ENCODE results near the gene RBM23. TPM values are rescaled to one million over a fixed set of nuclear protein-coding genes. Genes with fewer than 3 reads are reported as not detected.

The RBM23 gene
- total and polyA plus RNA-seq, 3 donors from 2014 or later: 73.7 to 115 (median 93.3) TPM

- H3K27me3 ChIP-seq: no peaks in the 10 kb centered on the region
Observed at GRCh38 chr14:22926316-22926715, 7.4 kb upstream of the RBM23 start.

GRCh38 chr14:22925513-22925912, 6.6 kb upstream of the RBM23 start:
- H3K36me3 ChIP-seq (ENCODE audit: low read depth, missing control alignments): no peaks in the 10 kb centered on the region
- no peaks in the 10 kb centered on the region for H3K9me3 ChIP-seq
- H3K27ac ChIP-seq: no peak overlapping the region
- TF ChIP-seq CTCF (IDR thresholded peaks at IDR 0.05): no peak
- no peak for TF ChIP-seq POLR2A (IDR thresholded peaks at IDR 0.05)
- H3K4me3 ChIP-seq: no peak overlapping the region
- no peaks in the 10 kb centered on the region for H3K27me3 ChIP-seq
- WGBS, 2 donors: 93 to 97% methylated on average over 8 of the region's 8 CpGs
- H3K4me1 ChIP-seq: peaks cover 12% of the 10 kb centered on the region
- intact Hi-C loops (cut with DNase I; ENCODE audit: low total_unique reads): no loop called here
- DNase-seq: no peak

More at GRCh38 chr14:22926316-22926715, 7.4 kb upstream of the RBM23 start:
- no peak for DNase-seq
- no peak for TF ChIP-seq POLR2A (IDR thresholded peaks at IDR 0.05)
- H3K4me3 ChIP-seq: no peak overlapping the region
- H3K36me3 ChIP-seq (ENCODE audit: low read depth, missing control alignments): no peaks in the 10 kb centered on the region
- intact Hi-C loops (cut with DNase I; ENCODE audit: low total_unique reads): no loop called here
- WGBS, 2 donors: 86 to 89% methylated on average over 4 of the region's 4 CpGs
- peaks cover 12% of the 10 kb centered on the region for H3K4me1 ChIP-seq
- H3K9me3 ChIP-seq: no peaks in the 10 kb centered on the region
- no peak overlapping the region for H3K27ac ChIP-seq

GRCh38 chr14:22923746-22924145, 4.8 kb upstream of the RBM23 start:
- H3K4me1 ChIP-seq: peaks cover 17% of the 10 kb centered on the region
- 93 to 95% methylated on average over 3 to 5 of the region's 5 CpGs for WGBS, 2 donors
- intact Hi-C loops (cut with DNase I; ENCODE audit: low total_unique reads): no loop called here
- TF ChIP-seq POLR2A (IDR thresholded peaks at IDR 0.05) (no peak), CTCF (IDR thresholded peaks at IDR 0.05) (no peak)
- no peaks in the 10 kb centered on the region for H3K27me3 ChIP-seq
- H3K36me3 ChIP-seq (ENCODE audit: low read depth, missing control alignments): no peaks in the 10 kb centered on the region
- H3K9me3 ChIP-seq: no peaks in the 10 kb centered on the region
- H3K27ac ChIP-seq: no peak overlapping the region
- DNase-seq: no peak
- H3K4me3 ChIP-seq: no peak overlapping the region

GRCh38 chr14:22922294-22922693, 3.3 kb upstream of the RBM23 start:
- Histone ChIP-seq H3K4me1 (peaks cover 10% of the 10 kb centered on the region), H3K36me3 (ENCODE audit: low read depth, missing control alignments) (no peaks in the 10 kb centered on the region), H3K27ac (no peak overlapping the region), H3K4me3 (no peak overlapping the region), H3K27me3 (no peaks in the 10 kb centered on the region), H3K9me3 (no peaks in the 10 kb centered on the region)
- WGBS, 2 donors: 88 to 96% methylated on average over 2 of the region's 2 CpGs
- DNase-seq: no peak
- intact Hi-C loops (cut with DNase I; ENCODE audit: low total_unique reads): no loop called here
- TF ChIP-seq POLR2A (IDR thresholded peaks at IDR 0.05) (no peak), CTCF (IDR thresholded peaks at IDR 0.05) (no peak)

- H3K27me3 ChIP-seq: no peaks in the 10 kb centered on the region
- H3K4me3 ChIP-seq: no peak overlapping the region
- H3K27ac ChIP-seq: no peak overlapping the region
- H3K4me1 ChIP-seq: peaks cover 10% of the 10 kb centered on the region
- H3K9me3 ChIP-seq: no peaks in the 10 kb centered on the region
- intact Hi-C loops (cut with DNase I; ENCODE audit: low total_unique reads): no loop called here
- TF ChIP-seq CTCF (IDR thresholded peaks at IDR 0.05) (no peak), POLR2A (IDR thresholded peaks at IDR 0.05) (no peak)
- 91 to 92% methylated on average over 6 of the region's 6 CpGs for WGBS, 2 donors
- no peaks in the 10 kb centered on the region for H3K36me3 ChIP-seq (ENCODE audit: low read depth, missing control alignments)
- no peak for DNase-seq
Observed at GRCh38 chr14:22920697-22921096, 1.7 kb upstream of the RBM23 start.

All from testis (tissue), 3 donors.